HCT116 (cell line): ENCODE data around the gene PANX2.
A peak's percentile ranks its signal among the peaks of the same experiment; 100 is the strongest.

Source experiments
- CTCF ChIP-seq, 3 experiments: fragments of 200-600 bp in 1 of 3; sonication (generic) in 1 of 3; IDR thresholded peaks in 2 of 3; conservative IDR thresholded peaks in 1 of 3; 2 replicates each; pipeline ENCODE4 v1.5.1; 2012 to 2017; ENCODE audit warnings: low read depth in 2 of 3, low read length in 2 of 3, antibody characterized with exemption in 1 of 3, borderline replicate concordance in 1 of 3, control low read depth in 1 of 3, mild to moderate bottlenecking in 1 of 3, mixed read lengths in 1 of 3, mixed run types in 1 of 3, moderate library complexity in 1 of 3; ENCODE audit not compliant: insufficient read depth in 1 of 3
- POLR2AphosphoS5 ChIP-seq: IDR thresholded peaks from 2 replicates; pipeline ENCODE4 v1.6.1; 2011; ENCODE audit warnings: mild to moderate bottlenecking, low read depth, low read length, moderate library complexity

DNA sequence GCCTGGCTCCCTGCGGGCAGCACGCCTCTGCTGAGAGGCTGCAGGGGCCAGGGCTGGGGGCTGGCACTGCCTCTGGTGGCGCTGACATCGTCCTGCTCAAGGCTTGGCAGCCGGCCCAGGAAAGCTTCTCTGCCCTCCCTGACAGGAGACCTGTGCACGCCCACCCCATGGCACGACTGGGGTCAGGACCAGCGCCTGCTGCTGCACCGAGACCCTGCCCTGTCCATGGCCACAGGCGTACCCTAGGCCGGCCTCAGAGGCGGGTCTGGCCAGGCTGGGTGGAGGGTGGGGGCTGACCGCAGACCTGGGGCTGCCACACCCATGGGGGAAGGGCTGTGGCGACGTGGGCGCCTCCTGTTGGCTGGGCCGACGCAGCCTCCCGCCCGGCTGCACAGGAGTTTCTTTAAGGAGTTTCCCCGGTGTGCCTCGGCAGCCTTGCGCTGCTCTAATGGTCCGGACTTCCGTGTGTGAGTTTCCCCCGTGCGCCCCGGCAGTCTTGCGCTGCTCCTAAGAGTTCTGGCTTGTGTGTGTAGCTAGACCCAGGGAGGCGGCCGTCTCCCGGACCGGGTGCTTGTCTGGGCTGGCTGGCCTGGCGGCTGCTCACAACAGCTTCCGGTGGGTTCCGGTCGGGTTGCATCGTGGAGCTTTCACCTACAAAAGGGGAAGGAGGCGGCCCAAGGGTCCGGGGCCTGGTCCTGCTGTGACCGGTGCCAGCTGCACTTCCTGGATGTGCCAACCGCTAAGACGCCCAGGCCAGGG lies 19.8 kb downstream of the PANX2 start:
- TF ChIP-seq POLR2AphosphoS5 (peak; percentile 78), CTCF (IDR thresholded peaks at IDR 0.05 in 2 of 3, conservative IDR thresholded peaks at IDR 0.05 in 1 of 3; ENCODE audit: borderline replicate concordance in 1 of 3, insufficient read depth in 1 of 3, low read depth in 2 of 3, low read length in 2 of 3) (peak in 2 of 3 experiments; percentile 36 to 42; a peak in 3 of 6 replicates)
